ENCODE results near the gene TP53I11. TPM values are rescaled to one million over a fixed set of nuclear protein-coding genes. Genes with fewer than 3 reads are reported as not detected.

TP53I11 gene
- polyA plus RNA-seq, 3 donors = 11.0 to 13.2 (median 11.3) TPM

GRCh38 chr11:44916801-44917385 is 33.8 kb downstream of the TP53I11 start:
- intact Hi-C loops (cut with micrococcal nuclease) = loop anchor here in 1 of 2 donors (10.0 kb wide), 2 partner anchors 352 to 632 kb away; partner anchors contain the start of gene CD82
- Histone ChIP-seq H3K27me3 (ENCODE audit: control insufficient read depth in 2 of 2, insufficient read depth in 2 of 2, low read length in 2 of 2) (peaks cover 0 to 9% of the 10 kb centered on the region in 2 donors), H3K9me3 (replicated peaks in 1 of 2; ENCODE audit: control insufficient read depth in 1 of 2, insufficient read depth in 1 of 2, low read length in 2 of 2) (no peaks in the 10 kb centered on the region), H2AFZ (ENCODE audit: insufficient read depth, low read depth, low read length, poor library complexity, severe bottlenecking) (no peak overlapping the region), H3K4me2 (replicated peaks; ENCODE audit: extremely low read depth, low read length, poor library complexity, severe bottlenecking) (no peak overlapping the region), H3K4me1 (ENCODE audit: control insufficient read depth in 1 of 2, insufficient read depth in 2 of 2, low read length in 2 of 2) (peaks cover 20 to 22% of the 10 kb centered on the region in 2 donors), H3K9ac (ENCODE audit: insufficient read depth, low read length, poor library complexity, severe bottlenecking) (peak overlapping the region; percentile 27), H3K36me3 (replicated peaks in 1 of 2; ENCODE audit: control insufficient read depth in 1 of 2, insufficient read depth in 2 of 2, low read length in 2 of 2) (no peaks in the 10 kb centered on the region), H3K79me2 (ENCODE audit: insufficient read depth, low read length) (no peaks in the 10 kb centered on the region), H4K20me1 (ENCODE audit: insufficient read depth, low read length) (no peaks in the 10 kb centered on the region), H3K27ac (ENCODE audit: low read depth in 1 of 2, low read length in 2 of 2) (peak overlapping the region; percentile 6 to 37), H3K4me3 (replicated peaks in 1 of 3; ENCODE audit: low read depth in 2 of 3, low read length in 3 of 3) (no peak overlapping the region)
- peak overlapping the region in 6 of 7 donors; percentile 9 to 83 (median 59) for H3K27ac Mint-ChIP-seq
- peaks cover 11 to 29% (median 23%) of the 10 kb centered on the region in 3 donors for H3K27me3 Mint-ChIP-seq (ENCODE audit: low read depth in 3 of 3)
- DNase-seq = peak; percentile 39 to 86 (median 69)
- H3K9me3 Mint-ChIP-seq = peaks cover 0 to 2% (median 0%) of the 10 kb centered on the region in 7 donors
- H3K36me3 Mint-ChIP-seq = no peaks in the 10 kb centered on the region
- no peak for TF ChIP-seq CTCF (IDR thresholded peaks at IDR 0.05)
- peaks cover 20% of the 10 kb centered on the region for H3K4me1 Mint-ChIP-seq
- 20% methylated on average over 10 of the region's 10 CpGs for WGBS (ENCODE audit: insufficient coverage)
- peak overlapping the region in 1 of 2 donors; percentile 8 for H3K4me3 Mint-ChIP-seq

- peak overlapping the region; percentile 13 to 37 for H3K27ac ChIP-seq (ENCODE audit: low read depth in 1 of 2, low read length in 2 of 2)
These were observed 34.4 kb downstream of the TP53I11 start for GRCh38 chr11:44916331-44916730.

More at GRCh38 chr11:44916331-44916730, 34.4 kb downstream of the TP53I11 start:
- Mint-ChIP-seq H3K9me3 (peaks cover 0 to 2% (median 0%) of the 10 kb centered on the region in 7 donors), H3K36me3 (no peaks in the 10 kb centered on the region), H3K4me1 (peaks cover 20% of the 10 kb centered on the region), H3K27ac (peak overlapping the region in 4 of 7 donors; percentile 58 to 83 (median 76)), H3K4me3 (peak overlapping the region in 1 of 2 donors; percentile 75), H3K27me3 (ENCODE audit: low read depth in 3 of 3) (peaks cover 12 to 30% (median 23%) of the 10 kb centered on the region in 3 donors)
- Histone ChIP-seq H3K27me3 (ENCODE audit: control insufficient read depth in 2 of 2, insufficient read depth in 2 of 2, low read length in 2 of 2) (peaks cover 0 to 9% of the 10 kb centered on the region in 2 donors), H2AFZ (ENCODE audit: insufficient read depth, low read depth, low read length, poor library complexity, severe bottlenecking) (no peak overlapping the region), H3K79me2 (ENCODE audit: insufficient read depth, low read length) (no peaks in the 10 kb centered on the region), H3K36me3 (replicated peaks in 1 of 2; ENCODE audit: control insufficient read depth in 1 of 2, insufficient read depth in 2 of 2, low read length in 2 of 2) (no peaks in the 10 kb centered on the region), H3K9ac (ENCODE audit: insufficient read depth, low read length, poor library complexity, severe bottlenecking) (peak overlapping the region; percentile 27), H3K4me2 (replicated peaks; ENCODE audit: extremely low read depth, low read length, poor library complexity, severe bottlenecking) (peak overlapping the region; percentile 27), H3K9me3 (replicated peaks in 1 of 2; ENCODE audit: control insufficient read depth in 1 of 2, insufficient read depth in 1 of 2, low read length in 2 of 2) (no peaks in the 10 kb centered on the region), H3K4me1 (ENCODE audit: control insufficient read depth in 1 of 2, insufficient read depth in 2 of 2, low read length in 2 of 2) (peaks cover 20 to 22% of the 10 kb centered on the region in 2 donors), H4K20me1 (ENCODE audit: insufficient read depth, low read length) (no peaks in the 10 kb centered on the region), H3K4me3 (replicated peaks in 1 of 3; ENCODE audit: low read depth in 2 of 3, low read length in 3 of 3) (peak overlapping the region in 1 of 3 experiments; percentile 29)
- TF ChIP-seq CTCF (IDR thresholded peaks at IDR 0.05) = no peak
- peak; percentile 42 to 84 (median 66) for DNase-seq
- intact Hi-C loops (cut with micrococcal nuclease) = loop anchor here in 1 of 2 donors (10.0 kb wide), 2 partner anchors 352 to 632 kb away; partner anchors contain the start of gene CD82
- WGBS (ENCODE audit: insufficient coverage) = 75% methylated on average over 4 of the region's 8 CpGs
